Stimulated activated CD4-positive, alpha-beta T cell treated with anti-CD3 and anti-CD28 coated beads, Interleukin-15, amount 100 ng/mL, for 48 hours (primary cell): Measurements from ENCODE around the gene EN2.

Experiments
- DNase-seq, 2 donors: peaks; one replicate each; pipeline ENCODE4 v3.0.0-alpha.2; 2020; ENCODE audit warnings: low read depth in 2 of 2

Gene EN2

GRCh38 chr7:155508376-155509358 lies 50.7 kb downstream of the EN2 start:
- no peak for DNase-seq

- no peak for DNase-seq
Measured at GRCh38 chr7:155509359-155509724, 51.4 kb downstream of the EN2 start.

- DNase-seq, result no peak
Measured at GRCh38 chr7:155509725-155510551, 52.0 kb downstream of the EN2 start.

- no peak for DNase-seq
Measured at GRCh38 chr7:155510975-155511701, 53.2 kb downstream of the EN2 start.

- DNase-seq, result no peak
Measured at GRCh38 chr7:155511702-155511996, 53.7 kb downstream of the EN2 start.

- DNase-seq, result no peak
Measured at GRCh38 chr7:155512246-155512887, 54.4 kb downstream of the EN2 start.

- no peak for DNase-seq
Measured at GRCh38 chr7:155513543-155514285, 55.8 kb downstream of the EN2 start.

- DNase-seq, result no peak
Measured at GRCh38 chr7:155514296-155514695, 56.4 kb downstream of the EN2 start.
